NAMALWA (cell line): ENCODE measurements around the gene PRR30.
"Not testable (repeated sequence)": the region's sequence is repeated elsewhere in the genome, so short reads cannot be mapped to it uniquely, and the experiment has no call there.

ENCODE experiments used
- DNase-seq: peaks from one replicate; pipeline ENCODE4 v3.0.0-alpha.2; 2015; ENCODE audit warnings: low spot score

PRR30 gene

GRCh38 chr2:27128668-27129571 lies 10.3 kb downstream of the PRR30 start:
- DNase-seq = no peak

GRCh38 chr2:27127883-27128667 lies 11.1 kb downstream of the PRR30 start:
- DNase-seq = no peak

GRCh38 chr2:27126252-27126710 lies 12.9 kb downstream of the PRR30 start:
- no peak for DNase-seq

- no peak for DNase-seq
These were observed 14.1 kb downstream of the PRR30 start for GRCh38 chr2:27125104-27125503.

- DNase-seq = no peak
These were observed 15.7 kb downstream of the PRR30 start, which contains the start of gene ABHD1 for GRCh38 chr2:27123302-27124150. TSS of gene ABHD1 (plus strand) at chr2:27123815. CDS start at chr2:27123949, 134 bp downstream.

- no peak for DNase-seq
These were observed 16.4 kb downstream of the PRR30 start for GRCh38 chr2:27122791-27123190.

- DNase-seq = no peak
These were observed 17.3 kb downstream of the PRR30 start for GRCh38 chr2:27121906-27122305.

- DNase-seq = not testable (repeated sequence)
These were observed 19.9 kb downstream of the PRR30 start for GRCh38 chr2:27119330-27119670.

GRCh38 chr2:27118525-27119329 lies 20.5 kb downstream of the PRR30 start, which contains the start of gene CGREF1:
TSS of gene CGREF1 (minus strand) at chr2:27119128. CDS start at chr2:27104366, 14,762 bp downstream.
- no peak for DNase-seq

- no peak for DNase-seq
These were observed 21.1 kb downstream of the PRR30 start for GRCh38 chr2:27117995-27118524.

GRCh38 chr2:27115519-27115918 lies 23.7 kb downstream of the PRR30 start:
- no peak for DNase-seq

GRCh38 chr2:27111392-27112078 lies 27.7 kb downstream of the PRR30 start:
- not testable (repeated sequence) for DNase-seq

GRCh38 chr2:27110603-27111352 lies 28.4 kb downstream of the PRR30 start:
- not testable (repeated sequence) for DNase-seq

- DNase-seq = no peak
These were observed 30.1 kb downstream of the PRR30 start for GRCh38 chr2:27109083-27109482.

- DNase-seq = no peak
These were observed 31.0 kb downstream of the PRR30 start for GRCh38 chr2:27108221-27108620.

- DNase-seq = no peak
These were observed 33.2 kb downstream of the PRR30 start for GRCh38 chr2:27105981-27106380.

GRCh38 chr2:27102329-27102728 lies 36.9 kb downstream of the PRR30 start:
- DNase-seq = no peak

- no peak for DNase-seq
These were observed 39.2 kb downstream of the PRR30 start for GRCh38 chr2:27100036-27100435.

GRCh38 chr2:27099334-27099955 lies 39.8 kb downstream of the PRR30 start:
- no peak for DNase-seq
